ENCODE measurements around the gene ARL4A.

DNA sequence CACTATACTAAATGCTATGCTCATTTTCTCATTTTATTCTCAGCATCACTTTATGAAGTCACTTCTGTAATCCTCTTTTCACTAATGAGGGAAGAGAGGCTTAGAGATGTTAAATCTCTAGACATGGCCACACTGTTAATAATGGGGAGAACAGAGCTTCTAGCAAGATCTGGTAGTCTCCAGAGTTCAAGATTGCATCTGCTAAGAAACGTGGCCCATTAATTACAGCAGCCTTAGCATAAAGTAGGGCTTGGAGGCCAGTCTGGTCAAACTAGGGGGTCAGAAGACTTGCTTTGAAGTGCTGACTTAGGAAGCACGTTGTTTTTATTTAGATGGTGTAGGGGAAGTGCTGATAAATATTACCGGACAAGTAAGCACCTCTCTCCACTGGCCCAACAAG lies 29.3 kb downstream of the ARL4A start:
- TF ChIP-seq, protein P1, sequence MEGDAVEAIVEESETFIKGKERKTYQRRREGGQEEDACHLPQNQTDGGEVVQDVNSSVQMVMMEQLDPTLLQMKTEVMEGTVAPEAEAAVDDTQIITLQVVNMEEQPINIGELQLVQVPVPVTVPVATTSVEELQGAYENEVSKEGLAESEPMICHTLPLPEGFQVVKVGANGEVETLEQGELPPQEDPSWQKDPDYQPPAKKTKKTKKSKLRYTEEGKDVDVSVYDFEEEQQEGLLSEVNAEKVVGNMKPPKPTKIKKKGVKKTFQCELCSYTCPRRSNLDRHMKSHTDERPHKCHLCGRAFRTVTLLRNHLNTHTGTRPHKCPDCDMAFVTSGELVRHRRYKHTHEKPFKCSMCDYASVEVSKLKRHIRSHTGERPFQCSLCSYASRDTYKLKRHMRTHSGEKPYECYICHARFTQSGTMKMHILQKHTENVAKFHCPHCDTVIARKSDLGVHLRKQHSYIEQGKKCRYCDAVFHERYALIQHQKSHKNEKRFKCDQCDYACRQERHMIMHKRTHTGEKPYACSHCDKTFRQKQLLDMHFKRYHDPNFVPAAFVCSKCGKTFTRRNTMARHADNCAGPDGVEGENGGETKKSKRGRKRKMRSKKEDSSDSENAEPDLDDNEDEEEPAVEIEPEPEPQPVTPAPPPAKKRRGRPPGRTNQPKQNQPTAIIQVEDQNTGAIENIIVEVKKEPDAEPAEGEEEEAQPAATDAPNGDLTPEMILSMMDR (IDR thresholded peaks at IDR 0.05) = no peak
- TF ChIP-seq POLR2A (IDR thresholded peaks at IDR 0.05) = no peak
- TF ChIP-seq POLR2AphosphoS5 (IDR thresholded peaks at IDR 0.05) = no peak
- TF ChIP-seq EP300 (IDR thresholded peaks at IDR 0.05) = no peak
